Myocyte (in vitro differentiated cells): ENCODE results near the gene C1orf56. TPM values are rescaled to one million over a fixed set of nuclear protein-coding genes. Genes with fewer than 3 reads are reported as not detected.

Experiments
- DNase-seq: peaks from one replicate; pipeline ENCODE4 v3.0.0-alpha.2; 2012; ENCODE audit warnings: low read depth
- total RNA-seq: library from RNA; depleted of rRNA; stranded (reverse); fragments of >200 nt; gene quantifications from 2 replicates; pipeline ENCODE4 v1.2.3, GENCODE V29; 2014

Gene C1orf56
- total RNA-seq, 1 donor from 2014 or later = 4.8 TPM

DNA sequence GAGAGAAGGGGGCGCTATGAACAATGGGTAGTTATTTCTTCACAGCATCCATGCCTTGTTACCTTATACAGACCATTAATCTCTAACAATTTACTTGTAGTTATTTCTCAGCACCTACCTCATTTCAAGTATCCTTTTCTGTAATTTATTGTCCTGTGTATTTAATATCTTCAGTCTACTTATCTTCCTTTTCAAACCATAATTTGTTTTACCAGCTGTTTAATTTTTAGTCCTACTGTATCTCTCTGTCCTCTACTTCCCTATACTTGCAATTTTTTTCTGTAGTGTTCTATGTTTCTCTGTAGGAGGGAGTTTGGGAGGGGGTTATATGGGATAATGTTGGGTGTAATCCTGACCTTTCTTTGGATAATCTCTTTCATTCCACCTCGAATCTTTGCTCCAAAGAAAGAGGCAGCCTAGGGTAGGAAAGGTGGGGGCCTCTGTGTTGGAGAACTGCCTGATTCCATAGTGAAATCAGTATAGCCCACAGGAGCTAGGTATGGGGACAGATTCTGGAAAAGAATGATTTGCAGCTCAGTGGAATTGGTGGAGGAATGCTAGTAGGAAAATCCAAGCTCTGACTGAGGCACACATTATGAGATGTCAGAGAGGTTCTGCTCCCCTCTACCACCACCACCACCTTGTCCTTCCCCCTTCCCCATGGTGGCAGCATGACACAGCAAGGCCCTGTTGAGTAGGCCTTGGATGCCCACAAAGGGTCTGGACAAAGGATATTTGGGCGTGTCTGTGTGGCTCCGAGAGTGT, 13.3 kb downstream of the C1orf56 start:
- peak; percentile 59 for DNase-seq

DNA sequence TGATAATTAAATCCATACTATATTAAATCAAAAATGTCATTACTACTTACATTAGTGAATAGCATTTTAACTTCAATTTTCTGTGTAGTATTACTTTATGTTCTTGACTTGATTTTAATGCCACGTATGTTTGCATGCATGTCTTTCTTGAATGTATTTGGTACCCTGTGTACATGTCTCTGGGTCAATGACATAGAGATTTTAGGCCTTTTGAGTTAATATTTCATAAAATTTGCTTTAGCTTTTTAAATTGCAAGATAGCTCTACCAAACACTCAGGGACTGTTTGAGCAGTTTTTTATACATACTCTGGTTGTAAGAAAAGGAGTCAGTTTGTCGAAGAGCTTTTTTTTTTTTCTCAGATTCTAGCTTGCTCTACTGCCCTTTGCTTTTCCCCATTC, 14.2 kb downstream of the C1orf56 start:
- DNase-seq = no peak

DNA sequence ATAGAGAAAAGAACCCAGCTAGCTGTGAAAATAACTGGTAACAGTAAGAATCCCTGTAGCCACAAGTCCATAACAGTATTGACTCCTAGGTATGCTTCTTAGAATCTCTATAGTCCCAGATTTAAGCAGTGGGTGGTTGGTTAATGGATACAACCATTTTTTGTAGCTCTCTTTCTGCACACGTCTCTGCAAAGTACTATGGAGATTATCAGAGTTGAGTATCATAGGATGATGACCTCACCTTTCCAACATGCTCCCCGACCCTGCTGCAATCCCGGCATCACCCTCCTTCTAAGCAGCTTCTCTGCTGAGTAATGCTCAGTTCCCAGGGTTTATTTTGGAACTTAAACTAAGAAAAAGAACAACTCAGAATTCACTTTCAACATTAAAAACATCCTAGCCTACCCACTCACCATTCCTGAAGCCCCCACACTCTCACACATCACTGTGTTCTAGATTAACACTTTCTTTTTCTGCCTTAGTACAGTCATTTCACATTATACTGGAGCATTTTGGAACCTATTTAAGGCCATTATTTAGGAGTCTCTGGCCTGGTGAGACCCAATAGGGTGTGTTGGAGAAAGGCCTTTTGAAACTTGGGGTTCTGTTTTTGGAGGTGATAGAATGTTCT, 15.3 kb downstream of the C1orf56 start:
- peak; percentile 74 for DNase-seq

DNA sequence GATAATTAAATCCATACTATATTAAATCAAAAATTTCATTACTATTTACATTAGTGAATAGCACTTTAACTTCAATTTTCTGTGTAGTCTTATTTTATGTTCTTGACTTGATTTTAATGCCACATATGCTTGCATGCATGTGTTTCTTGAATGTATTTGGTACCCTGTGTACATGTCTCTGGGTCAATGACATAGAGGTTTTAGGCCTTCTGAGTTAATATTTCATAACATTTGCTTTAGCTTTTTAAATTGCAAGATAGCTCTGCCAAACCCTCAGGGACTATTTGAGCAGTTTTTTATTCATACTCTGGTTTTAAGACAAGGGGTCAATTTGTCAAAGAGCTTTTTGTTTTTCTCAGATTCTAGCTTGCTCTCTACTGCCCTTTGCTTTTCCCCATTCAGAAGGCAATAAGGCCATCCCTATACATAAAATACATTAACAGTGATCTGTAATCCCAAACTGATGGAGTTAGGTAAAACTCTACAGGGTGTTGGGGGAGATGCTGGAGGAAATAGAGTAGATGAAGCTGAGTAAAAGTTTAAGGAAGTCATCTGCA, 17.6 kb downstream of the C1orf56 start:
- DNase-seq = no peak

DNA sequence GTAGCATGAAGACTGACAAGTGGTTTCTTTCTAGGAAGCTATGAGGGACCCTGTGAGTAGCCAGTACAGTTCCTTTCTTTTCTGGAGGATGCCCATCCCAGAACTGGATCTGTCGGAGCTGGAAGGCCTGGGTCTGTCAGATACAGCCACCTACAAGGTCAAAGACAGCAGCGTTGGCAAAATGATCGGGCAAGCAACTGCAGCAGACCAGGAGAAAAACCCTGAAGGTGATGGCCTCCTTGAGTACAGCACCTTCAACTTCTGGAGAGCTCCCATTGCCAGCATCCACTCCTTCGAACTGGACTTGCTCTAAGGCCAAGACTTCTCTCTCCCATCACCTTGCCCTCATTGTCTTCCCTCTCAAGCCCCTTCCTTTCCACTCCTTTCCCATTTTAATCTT, 19.6 kb downstream of the C1orf56 start:
- DNase-seq = no peak

DNA sequence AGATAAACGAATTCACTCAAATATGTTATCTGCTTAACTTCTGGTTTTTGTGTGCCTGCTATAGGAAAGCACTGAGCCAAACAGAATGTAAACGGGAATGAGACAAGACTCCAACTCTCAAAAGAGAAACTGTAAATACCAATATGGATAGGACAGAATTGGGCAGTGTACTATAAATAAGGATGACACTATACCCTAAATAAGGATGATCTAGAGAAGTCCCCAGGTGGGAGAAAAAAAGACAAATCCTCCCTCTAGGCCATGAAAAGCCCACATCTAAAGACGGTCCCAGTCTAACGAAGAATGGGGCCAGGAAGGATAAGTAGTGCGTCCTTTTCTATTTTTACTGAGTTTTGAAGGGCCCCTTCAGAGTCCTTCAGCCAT, 21.5 kb downstream of the C1orf56 start:
- peak; percentile 19 for DNase-seq

DNA sequence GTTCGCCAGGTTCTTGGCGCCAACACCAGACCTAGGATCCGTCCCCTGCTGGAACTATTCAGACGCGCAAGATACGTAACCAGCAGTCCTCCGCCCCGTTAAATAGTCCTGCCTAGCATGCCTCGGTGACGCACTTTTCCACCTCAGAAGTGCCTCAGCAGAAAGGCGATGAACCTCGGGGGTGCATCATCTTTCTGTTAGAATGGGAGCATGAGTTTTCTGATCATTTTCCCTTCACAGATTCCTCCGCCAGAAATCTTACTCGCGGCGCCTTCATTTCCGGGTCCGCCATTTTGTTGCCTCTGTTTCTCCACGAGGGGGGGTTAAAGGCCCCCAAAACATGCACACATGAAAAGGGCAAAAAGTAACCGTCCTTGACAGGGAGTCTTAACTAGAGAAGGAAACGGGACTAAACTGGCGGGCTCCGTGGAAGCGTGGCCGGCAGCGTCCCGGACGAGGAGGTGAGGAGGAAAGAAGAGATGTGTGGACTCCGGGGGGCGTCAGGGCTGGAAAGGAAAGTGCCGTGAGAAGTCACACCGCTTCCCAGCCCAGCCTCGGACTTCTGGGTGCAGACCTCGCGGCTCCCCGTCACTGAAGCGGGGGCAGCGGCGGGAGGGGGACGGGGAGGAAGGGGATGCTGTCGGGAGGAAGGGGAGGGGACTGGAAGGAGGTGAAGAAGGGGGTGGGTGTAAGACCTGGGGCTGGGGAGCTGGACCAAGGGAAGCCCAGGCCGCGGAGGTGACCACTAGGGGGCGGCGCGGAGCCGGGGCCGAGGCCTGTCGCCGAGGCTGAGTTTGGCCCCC, 23.1 kb downstream of the C1orf56 start, which contains the start of gene GABPB2:
GABPB2 (plus strand) TSS at position 288 of the 803 bp plus-strand sequence. CDS start 17,429 bp downstream, outside the sequence.
- peak; percentile 94 for DNase-seq

DNA sequence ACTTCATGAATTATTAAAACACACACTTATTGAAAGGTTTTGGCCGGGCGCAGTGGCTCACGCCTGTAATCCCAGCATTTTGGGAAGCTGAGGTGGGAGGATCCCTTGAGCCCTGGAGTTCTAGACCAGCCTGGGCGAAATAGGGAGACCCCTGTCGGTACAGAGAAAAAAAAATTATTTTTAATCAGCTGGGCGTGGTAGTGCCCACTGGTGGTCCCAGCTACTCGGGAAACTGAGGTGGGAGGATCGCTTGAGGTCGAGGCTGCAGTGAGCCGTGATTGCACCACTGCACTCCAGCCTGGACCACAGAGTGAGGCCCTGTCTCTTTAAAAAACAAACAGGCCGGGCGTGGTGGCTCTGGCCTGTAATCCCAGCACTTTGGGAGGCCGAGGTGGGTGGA, 24.7 kb downstream of the C1orf56 start:
- DNase-seq = no peak

DNA sequence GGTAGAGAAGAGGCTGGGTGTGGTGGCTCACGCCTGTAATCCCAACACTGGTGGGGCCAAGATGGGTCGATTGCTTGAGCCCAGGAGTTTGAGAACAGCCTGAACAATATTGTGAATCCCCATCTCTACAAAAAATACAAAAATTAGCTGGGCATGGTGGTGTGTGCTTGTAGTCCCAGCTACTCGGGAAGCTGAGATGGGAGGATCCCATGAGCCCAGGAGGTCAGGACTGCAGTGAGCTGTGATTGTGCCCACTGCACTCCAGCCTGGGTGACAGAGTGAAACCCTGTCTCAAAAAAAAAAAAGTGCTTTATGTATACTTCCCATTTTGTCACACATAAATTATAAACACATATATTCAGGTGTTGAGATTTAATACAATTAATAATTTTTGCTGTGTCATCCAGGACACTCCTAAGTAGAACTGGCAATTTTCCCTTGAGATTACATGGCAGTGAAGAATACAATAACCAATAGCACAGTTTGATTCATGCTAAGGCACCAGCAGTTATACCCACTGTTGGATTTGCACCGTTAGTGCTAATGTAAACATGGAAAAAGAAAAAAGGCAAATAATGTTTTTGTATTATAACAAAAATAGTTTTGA, 38.5 kb downstream of the C1orf56 start:
- DNase-seq = no peak

DNA sequence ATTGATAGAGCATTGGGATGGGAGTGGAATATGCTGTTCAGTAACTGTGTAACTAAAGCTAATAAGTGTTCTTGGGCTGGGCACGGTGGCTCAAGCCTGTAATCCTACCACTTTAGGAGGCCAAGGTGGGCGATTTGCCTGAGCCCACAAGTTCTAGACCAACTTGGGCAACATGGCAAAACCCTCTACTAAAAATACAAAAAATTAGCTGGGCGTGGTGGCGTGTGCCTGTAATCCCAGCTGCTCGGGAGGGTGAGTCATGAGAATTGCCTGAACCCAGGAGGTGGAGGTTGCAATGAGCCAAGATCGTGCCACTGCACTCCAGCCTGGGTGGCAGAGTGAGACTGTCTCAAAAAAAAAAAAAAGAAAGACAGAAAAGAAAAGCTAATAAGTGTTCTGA, 49.9 kb downstream of the C1orf56 start:
- DNase-seq = peak; percentile 51

DNA sequence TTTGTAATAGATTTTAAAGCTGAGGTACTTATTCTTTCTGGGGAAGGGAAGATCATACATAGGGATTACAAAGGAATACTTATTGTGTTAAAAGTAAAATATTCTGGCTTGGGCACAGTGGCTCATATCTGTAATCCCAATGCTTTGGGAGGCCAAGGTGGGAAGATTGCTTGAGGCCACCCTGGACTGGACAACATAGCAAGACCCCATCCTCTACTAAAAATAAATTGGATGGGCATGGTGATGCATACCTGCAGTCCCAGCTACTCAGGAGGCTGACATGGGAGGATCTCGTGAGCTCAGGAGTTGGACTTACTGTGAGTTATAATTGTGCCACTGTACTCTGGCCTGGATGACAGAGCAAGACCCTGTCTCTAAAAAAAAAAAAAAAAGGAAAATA, 50.6 kb downstream of the C1orf56 start:
- DNase-seq = no peak

Other genes with a start within 250 kb of the C1orf56 start
- gene CTSK, start 239.5 kb upstream of the C1orf56 start, total RNA-seq = 2.6 and 3.0 TPM in 2 replicates
- 33.1 and 41.7 TPM in 2 replicates for gene ARNT, start 171.2 kb upstream of the C1orf56 start, total RNA-seq
- not detected in 2 replicates for gene CTXND2, start 160.6 kb upstream of the C1orf56 start, total RNA-seq
- gene SETDB1, start 121.4 kb upstream of the C1orf56 start, total RNA-seq = 42.9 and 48.3 TPM in 2 replicates
- gene CERS2, start 72.9 kb upstream of the C1orf56 start, total RNA-seq = 55.2 and 58.3 TPM in 2 replicates
- not detected in 2 replicates for gene ANXA9, start 65.5 kb upstream of the C1orf56 start, total RNA-seq
- gene MINDY1, start 40.8 kb upstream of the C1orf56 start, total RNA-seq = 23.6 and 39.6 TPM in 2 replicates
- 25.9 and 47.5 TPM in 2 replicates for gene PRUNE1, start 39.3 kb upstream of the C1orf56 start, total RNA-seq
- gene BNIPL, start 11.2 kb upstream of the C1orf56 start, total RNA-seq = 1.4 and 1.8 TPM in 2 replicates
- gene CDC42SE1, start 11.9 kb downstream of the C1orf56 start, total RNA-seq = 65.9 and 92.2 TPM in 2 replicates
- gene MLLT11, start 12.6 kb downstream of the C1orf56 start, total RNA-seq = 76.6 and 79.8 TPM in 2 replicates
- gene GABPB2, start 23.0 kb downstream of the C1orf56 start, total RNA-seq = 4.3 and 6.7 TPM in 2 replicates
- 73.1 and 132 TPM in 2 replicates for gene SEMA6C, start 98.9 kb downstream of the C1orf56 start, total RNA-seq
- gene TNFAIP8L2, start 108.9 kb downstream of the C1orf56 start, total RNA-seq = not detected in 2 replicates
- gene LYSMD1, start 118.2 kb downstream of the C1orf56 start, total RNA-seq = 18.7 and 23.9 TPM in 2 replicates
- gene SCNM1, start 118.4 kb downstream of the C1orf56 start, total RNA-seq = 26.0 and 26.1 TPM in 2 replicates
- gene TMOD4, start 128.2 kb downstream of the C1orf56 start, total RNA-seq = 0.35 and 0.47 TPM in 2 replicates
- 80.3 and 81.8 TPM in 2 replicates for gene VPS72, start 142.4 kb downstream of the C1orf56 start, total RNA-seq
- 34.2 and 40.4 TPM in 2 replicates for gene PIP5K1A, start 150.8 kb downstream of the C1orf56 start, total RNA-seq
- 144 and 179 TPM in 2 replicates for gene PSMD4, start 207.0 kb downstream of the C1orf56 start, total RNA-seq
- gene ZNF687, start 234.5 kb downstream of the C1orf56 start, total RNA-seq = 17.3 and 21.5 TPM in 2 replicates